Activated naive CD8-positive, alpha-beta T cell treated with anti-CD3 and anti-CD28 coated beads, Interleukin-2, amount 50 U/mL, for 24 hours (primary cell): Measurements from ENCODE around the gene PPP2R5D.

Source experiments
- ATAC-seq: fragments of 150-1000 bp; cut with Tn5 transposase; one replicate; pipeline ENCODE4 v1.10.0; 2021
- DNase-seq: peaks from one replicate; pipeline ENCODE4 v3.0.0; 2021
- H3K27ac Mint-ChIP-seq: one replicate; pipeline ENCODE4 v1.8.0; 2021; ENCODE audit warnings: mild to moderate bottlenecking, mixed read lengths
- H3K27me3 Mint-ChIP-seq: one replicate; pipeline ENCODE4 v1.8.0; 2021; ENCODE audit warnings: mixed read lengths
- H3K36me3 Mint-ChIP-seq: one replicate; pipeline ENCODE4 v1.8.0; 2021; ENCODE audit warnings: low read depth, mixed read lengths
- H3K4me1 Mint-ChIP-seq: one replicate; pipeline ENCODE4 v1.8.0; 2021; ENCODE audit warnings: mixed read lengths
- H3K4me3 Mint-ChIP-seq: one replicate; pipeline ENCODE4 v1.8.0; 2021; ENCODE audit warnings: mild to moderate bottlenecking, moderate library complexity, mixed read lengths
- H3K9me3 Mint-ChIP-seq: one replicate; pipeline ENCODE4 v1.8.0; 2021; ENCODE audit warnings: mixed read lengths

PPP2R5D gene

GRCh38 chr6:42959917-42960242 lies 24.5 kb upstream of the PPP2R5D start:
- H3K4me1 Mint-ChIP-seq: peaks cover 12% of the 10 kb centered on the region
- ATAC-seq (no peak), DNase-seq (no peak)
- H3K9me3 Mint-ChIP-seq: no peaks in the 10 kb centered on the region
- H3K27me3 Mint-ChIP-seq: peaks cover 1% of the 10 kb centered on the region
- H3K27ac Mint-ChIP-seq: no peak overlapping the region
- H3K4me3 Mint-ChIP-seq: peak overlapping the region; percentile 48
- H3K36me3 Mint-ChIP-seq: peaks cover 1% of the 10 kb centered on the region

GRCh38 chr6:42960243-42961019 lies 23.9 kb upstream of the PPP2R5D start, which contains the start of gene GNMT:
Gene GNMT (plus strand): TSS chr6:42960754. CDS start chr6:42960768, 14 bp downstream.
- peaks cover 1% of the 10 kb centered on the region for H3K36me3 Mint-ChIP-seq
- no peaks in the 10 kb centered on the region for H3K9me3 Mint-ChIP-seq
- H3K27ac Mint-ChIP-seq: no peak within 1 kb of the TSS
- peak within 1 kb of the TSS; percentile 48 for H3K4me3 Mint-ChIP-seq
- H3K4me1 Mint-ChIP-seq: peaks cover 12% of the 10 kb centered on the region
- ATAC-seq (peak; percentile 69), DNase-seq (peak; percentile 31)
- H3K27me3 Mint-ChIP-seq: peaks cover 1% of the 10 kb centered on the region

- no peak overlapping the region for H3K27ac Mint-ChIP-seq
- H3K9me3 Mint-ChIP-seq: no peaks in the 10 kb centered on the region
- ATAC-seq: no peak
- H3K36me3 Mint-ChIP-seq: peaks cover 1% of the 10 kb centered on the region
- peaks cover 1% of the 10 kb centered on the region for H3K27me3 Mint-ChIP-seq
- peak overlapping the region; percentile 48 for H3K4me3 Mint-ChIP-seq
- DNase-seq: no peak
- H3K4me1 Mint-ChIP-seq: peaks cover 12% of the 10 kb centered on the region
Observed at GRCh38 chr6:42961020-42961470, 23.3 kb upstream of the PPP2R5D start.

GRCh38 chr6:42962096-42962495 lies 22.3 kb upstream of the PPP2R5D start:
- Mint-ChIP-seq H3K27ac (no peak overlapping the region), H3K36me3 (peaks cover 1% of the 10 kb centered on the region), H3K9me3 (no peaks in the 10 kb centered on the region), H3K4me1 (peaks cover 12% of the 10 kb centered on the region), H3K27me3 (peaks cover 1% of the 10 kb centered on the region), H3K4me3 (no peak overlapping the region)
- no peak for ATAC-seq
- DNase-seq: no peak

- no peak overlapping the region for H3K4me3 Mint-ChIP-seq
- ATAC-seq: no peak
- H3K9me3 Mint-ChIP-seq: no peaks in the 10 kb centered on the region
Observed at GRCh38 chr6:42962502-42963178, 21.7 kb upstream of the PPP2R5D start.

GRCh38 chr6:42963179-42963854 lies 21.1 kb upstream of the PPP2R5D start:
- Mint-ChIP-seq H3K27me3 (peaks cover 1% of the 10 kb centered on the region), H3K4me3 (no peak overlapping the region), H3K27ac (no peak overlapping the region), H3K36me3 (peaks cover 1% of the 10 kb centered on the region), H3K9me3 (no peaks in the 10 kb centered on the region), H3K4me1 (peaks cover 12% of the 10 kb centered on the region)
- ATAC-seq: no peak
- DNase-seq: no peak

More at GRCh38 chr6:42962502-42963178, 21.7 kb upstream of the PPP2R5D start:
- Mint-ChIP-seq H3K4me1 (peaks cover 12% of the 10 kb centered on the region), H3K36me3 (peaks cover 1% of the 10 kb centered on the region), H3K27me3 (peaks cover 1% of the 10 kb centered on the region), H3K27ac (no peak overlapping the region)
- no peak for DNase-seq

- DNase-seq: peak; percentile 46
- Mint-ChIP-seq H3K9me3 (no peaks in the 10 kb centered on the region), H3K27me3 (peaks cover 1% of the 10 kb centered on the region), H3K36me3 (peaks cover 1% of the 10 kb centered on the region), H3K4me3 (no peak overlapping the region), H3K27ac (no peak overlapping the region), H3K4me1 (peaks cover 12% of the 10 kb centered on the region)
- peak; percentile 41 for ATAC-seq
Observed at GRCh38 chr6:42963855-42964605, 20.3 kb upstream of the PPP2R5D start.

GRCh38 chr6:42966571-42966970 lies 17.8 kb upstream of the PPP2R5D start:
- no peaks in the 10 kb centered on the region for H3K9me3 Mint-ChIP-seq
- no peak for ATAC-seq

GRCh38 chr6:42967228-42967627 lies 17.1 kb upstream of the PPP2R5D start:
- Mint-ChIP-seq H3K27ac (no peak overlapping the region), H3K36me3 (peaks cover 1% of the 10 kb centered on the region), H3K4me3 (no peak overlapping the region), H3K9me3 (no peaks in the 10 kb centered on the region), H3K27me3 (no peaks in the 10 kb centered on the region), H3K4me1 (peaks cover 18% of the 10 kb centered on the region)
- ATAC-seq (no peak), DNase-seq (no peak)

More at GRCh38 chr6:42966571-42966970, 17.8 kb upstream of the PPP2R5D start:
- peaks cover 1% of the 10 kb centered on the region for H3K36me3 Mint-ChIP-seq
- no peak overlapping the region for H3K27ac Mint-ChIP-seq
- H3K4me3 Mint-ChIP-seq: no peak overlapping the region
- DNase-seq: no peak
- H3K4me1 Mint-ChIP-seq: peaks cover 15% of the 10 kb centered on the region
- no peaks in the 10 kb centered on the region for H3K27me3 Mint-ChIP-seq

- no peaks in the 10 kb centered on the region for H3K36me3 Mint-ChIP-seq
Observed at GRCh38 chr6:42968126-42968701, 16.2 kb upstream of the PPP2R5D start.

GRCh38 chr6:42968783-42969182 lies 15.6 kb upstream of the PPP2R5D start:
- DNase-seq: no peak
- ATAC-seq: no peak
- H3K36me3 Mint-ChIP-seq: no peaks in the 10 kb centered on the region
- H3K27me3 Mint-ChIP-seq: no peaks in the 10 kb centered on the region
- H3K4me1 Mint-ChIP-seq: peaks cover 19% of the 10 kb centered on the region
- H3K4me3 Mint-ChIP-seq: no peak overlapping the region
- H3K9me3 Mint-ChIP-seq: no peaks in the 10 kb centered on the region
- no peak overlapping the region for H3K27ac Mint-ChIP-seq

More at GRCh38 chr6:42968126-42968701, 16.2 kb upstream of the PPP2R5D start:
- Mint-ChIP-seq H3K27ac (no peak overlapping the region), H3K4me1 (peaks cover 18% of the 10 kb centered on the region), H3K9me3 (no peaks in the 10 kb centered on the region), H3K4me3 (no peak overlapping the region), H3K27me3 (no peaks in the 10 kb centered on the region)
- DNase-seq: no peak
- no peak for ATAC-seq

- no peaks in the 10 kb centered on the region for H3K36me3 Mint-ChIP-seq
- no peaks in the 10 kb centered on the region for H3K27me3 Mint-ChIP-seq
- no peak overlapping the region for H3K4me3 Mint-ChIP-seq
- no peak overlapping the region for H3K27ac Mint-ChIP-seq
- no peaks in the 10 kb centered on the region for H3K9me3 Mint-ChIP-seq
- ATAC-seq (no peak), DNase-seq (no peak)
- H3K4me1 Mint-ChIP-seq: peaks cover 23% of the 10 kb centered on the region
Observed at GRCh38 chr6:42969431-42969830, 14.9 kb upstream of the PPP2R5D start.

- Mint-ChIP-seq H3K27me3 (no peaks in the 10 kb centered on the region), H3K27ac (no peak overlapping the region), H3K36me3 (no peaks in the 10 kb centered on the region)
Observed at GRCh38 chr6:42969934-42970333, 14.4 kb upstream of the PPP2R5D start.

More at GRCh38 chr6:42969934-42970333, 14.4 kb upstream of the PPP2R5D start:
- ATAC-seq (no peak), DNase-seq (no peak)
- Mint-ChIP-seq H3K4me3 (no peak overlapping the region), H3K4me1 (peaks cover 28% of the 10 kb centered on the region), H3K9me3 (no peaks in the 10 kb centered on the region)
